Endodermal cell (in vitro differentiated cells): ENCODE measurements around the gene ZNF552. TPM values are rescaled to one million over a fixed set of nuclear protein-coding genes. Genes with fewer than 3 reads are reported as not detected.
A peak's percentile ranks its signal among the peaks of the same experiment; 100 is the strongest.
"Not testable (repeated sequence)": the region's sequence is repeated elsewhere in the genome, so short reads cannot be mapped to it uniquely, and the experiment has no call there.

Experiments used
- DNase-seq: peaks from one replicate; pipeline ENCODE4 v3.0.0-alpha.2; 2017
- H3K27ac ChIP-seq: 2 replicates; pipeline ENCODE4 v1.5.1; 2013; ENCODE audit warnings: mild to moderate bottlenecking, low read depth, low read length, moderate library complexity
- H3K27me3 ChIP-seq: 2 replicates; pipeline ENCODE4 v1.6.1; 2013; ENCODE audit warnings: mild to moderate bottlenecking, low read length, moderate library complexity; ENCODE audit not compliant: insufficient read depth, control insufficient read depth, poor library complexity, severe bottlenecking
- H3K36me3 ChIP-seq: 2 replicates; pipeline ENCODE4 v1.7.0; 2013; ENCODE audit warnings: mild to moderate bottlenecking, low read length, moderate library complexity; ENCODE audit not compliant: control insufficient read depth, insufficient read depth
- H3K4me1 ChIP-seq: one replicate; pipeline ENCODE4 v1.7.0; 2013; ENCODE audit warnings: low read length; ENCODE audit not compliant: control insufficient read depth, insufficient read depth
- H3K4me3 ChIP-seq: 2 replicates; pipeline ENCODE4 v1.5.1; 2013; ENCODE audit warnings: mild to moderate bottlenecking, low read length, moderate library complexity
- H3K9ac ChIP-seq: 2 replicates; pipeline ENCODE4 v1.6.1; 2013; ENCODE audit warnings: mild to moderate bottlenecking, low read length, moderate library complexity; ENCODE audit not compliant: poor library complexity, severe bottlenecking; ENCODE audit errors: extremely low read depth
- H3K9me3 ChIP-seq: 2 replicates; pipeline ENCODE4 v1.6.1; 2013; ENCODE audit warnings: mild to moderate bottlenecking, low read length, moderate library complexity; ENCODE audit not compliant: control insufficient read depth
- H3K27ac Mint-ChIP-seq: 2 replicates; pipeline ENCODE4 v1.8.0; 2020; ENCODE audit warnings: mixed read lengths
- H3K27me3 Mint-ChIP-seq: 2 replicates; pipeline ENCODE4 v1.8.0; 2021; ENCODE audit warnings: mild to moderate bottlenecking, mixed read lengths; ENCODE audit not compliant: insufficient read depth
- H3K36me3 Mint-ChIP-seq: 2 replicates; pipeline ENCODE4 v1.8.0; 2020; ENCODE audit warnings: low read depth, mixed read lengths
- H3K4me1 Mint-ChIP-seq: 2 replicates; pipeline ENCODE4 v1.8.0; 2020; ENCODE audit warnings: mixed read lengths
- H3K4me3 Mint-ChIP-seq: 2 replicates; pipeline ENCODE4 v1.8.0; 2020; ENCODE audit warnings: mild to moderate bottlenecking, moderate library complexity, mixed read lengths
- H3K9me3 Mint-ChIP-seq: 2 replicates; pipeline ENCODE4 v1.8.0; 2020; ENCODE audit warnings: mild to moderate bottlenecking, mixed read lengths
- WGBS, 2 experiments: methylation state at CpG; one replicate each; pipeline versions ENCODE4 v1.1.5 to v1.1.7; 2013; ENCODE audit warnings: missing lambda C conversion rate in 2 of 2, mixed read lengths in 1 of 2; ENCODE audit not compliant: insufficient coverage in 1 of 2, insufficient read length in 1 of 2; 5-methylcytosine and 5-hydroxymethylcytosine counted together
- total RNA-seq, 2 donors: library from RNA; stranded (reverse); fragmentation: NEBNext Ultra II Directional in 1 of 2; extraction: Animal tissue kit (Norgen Biotek cat#: 25700) in 1 of 2; gene quantifications; 2 replicates in 1 of 2; 3 replicates in 1 of 2; pipeline ENCODE4 v1.2.1, GENCODE V29; 2021
- TF ChIP-seq, protein P1 (sequence below): fragments of 200-600 bp; sonication (generic); conservative IDR thresholded peaks from 2 replicates; pipeline ENCODE4 v1.5.0; 2021; ENCODE audit warnings: antibody characterized with exemption, mild to moderate bottlenecking

ZNF552 gene
- total RNA-seq, 2 donors from 2014 or later, result 17.4 to 18.8 TPM

DNA sequence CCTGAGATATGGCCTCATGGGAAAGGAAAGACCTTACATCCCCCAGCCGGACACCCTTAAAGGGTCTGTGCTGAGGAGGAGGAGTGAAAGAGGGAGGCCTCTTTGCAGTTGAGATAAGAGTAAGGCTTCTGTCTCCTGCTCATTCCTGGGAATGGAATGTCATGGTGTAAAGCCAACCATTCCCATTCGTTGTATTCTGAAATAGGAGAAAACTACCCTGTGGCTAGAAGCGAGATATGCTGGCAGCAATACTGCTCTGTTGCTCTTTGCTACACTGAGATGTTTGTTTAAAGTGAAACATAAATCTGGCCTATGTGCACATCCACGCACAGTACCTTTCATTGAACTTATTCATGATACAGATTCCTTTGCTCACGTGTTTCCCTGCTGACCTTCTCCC lies 14.6 kb upstream of the ZNF552 start:
- Mint-ChIP-seq H3K27me3 (no peaks in the 10 kb centered on the region), H3K9me3 (peaks cover 5% of the 10 kb centered on the region), H3K4me3 (peak overlapping the region; percentile 86), H3K27ac (peak overlapping the region; percentile 99), H3K4me1 (peaks cover 40% of the 10 kb centered on the region), H3K36me3 (peaks cover 49% of the 10 kb centered on the region)
- Histone ChIP-seq H3K4me3 (no peak overlapping the region), H3K27ac (peak overlapping the region; percentile 46), H3K27me3 (no peaks in the 10 kb centered on the region), H3K4me1 (no peaks in the 10 kb centered on the region), H3K36me3 (peaks cover 39% of the 10 kb centered on the region), H3K9me3 (peaks cover 9% of the 10 kb centered on the region), H3K9ac (no peak overlapping the region)
- TF ChIP-seq, protein P1, sequence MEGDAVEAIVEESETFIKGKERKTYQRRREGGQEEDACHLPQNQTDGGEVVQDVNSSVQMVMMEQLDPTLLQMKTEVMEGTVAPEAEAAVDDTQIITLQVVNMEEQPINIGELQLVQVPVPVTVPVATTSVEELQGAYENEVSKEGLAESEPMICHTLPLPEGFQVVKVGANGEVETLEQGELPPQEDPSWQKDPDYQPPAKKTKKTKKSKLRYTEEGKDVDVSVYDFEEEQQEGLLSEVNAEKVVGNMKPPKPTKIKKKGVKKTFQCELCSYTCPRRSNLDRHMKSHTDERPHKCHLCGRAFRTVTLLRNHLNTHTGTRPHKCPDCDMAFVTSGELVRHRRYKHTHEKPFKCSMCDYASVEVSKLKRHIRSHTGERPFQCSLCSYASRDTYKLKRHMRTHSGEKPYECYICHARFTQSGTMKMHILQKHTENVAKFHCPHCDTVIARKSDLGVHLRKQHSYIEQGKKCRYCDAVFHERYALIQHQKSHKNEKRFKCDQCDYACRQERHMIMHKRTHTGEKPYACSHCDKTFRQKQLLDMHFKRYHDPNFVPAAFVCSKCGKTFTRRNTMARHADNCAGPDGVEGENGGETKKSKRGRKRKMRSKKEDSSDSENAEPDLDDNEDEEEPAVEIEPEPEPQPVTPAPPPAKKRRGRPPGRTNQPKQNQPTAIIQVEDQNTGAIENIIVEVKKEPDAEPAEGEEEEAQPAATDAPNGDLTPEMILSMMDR, result no peak
- DNase-seq, result no peak
- 85 to 92% methylated on average over 4 to 5 of the region's 5 CpGs for WGBS, 2 experiments

DNA sequence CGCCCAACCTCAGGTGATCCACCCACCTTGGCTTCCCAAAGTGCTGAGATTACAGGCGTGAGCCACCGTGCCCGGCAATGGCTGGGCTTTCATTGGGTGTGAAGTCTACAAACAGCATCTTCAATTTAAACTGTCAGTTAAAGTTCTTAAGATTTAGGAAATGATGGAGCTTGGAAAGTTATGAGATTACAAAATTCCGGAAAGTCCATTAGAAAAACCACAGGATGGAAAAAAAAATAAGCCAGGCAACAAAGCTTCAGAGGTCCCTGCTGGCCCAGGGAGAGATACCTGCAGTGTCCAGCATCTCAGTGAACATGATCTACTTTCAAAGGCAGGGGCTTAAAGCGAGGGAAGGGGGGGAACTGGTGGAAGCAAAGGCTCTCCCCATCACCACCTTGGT lies 10.8 kb upstream of the ZNF552 start:
- Histone ChIP-seq H3K4me3 (no peak overlapping the region), H3K9me3 (peaks cover 9% of the 10 kb centered on the region), H3K9ac (no peak overlapping the region), H3K27me3 (no peaks in the 10 kb centered on the region), H3K27ac (no peak overlapping the region), H3K36me3 (peaks cover 44% of the 10 kb centered on the region), H3K4me1 (no peaks in the 10 kb centered on the region)
- H3K4me3 Mint-ChIP-seq, result no peak overlapping the region
- 94 to 96% methylated on average over 5 of the region's 6 CpGs for WGBS, 2 experiments
- no peak for DNase-seq
- no peaks in the 10 kb centered on the region for H3K27me3 Mint-ChIP-seq
- TF ChIP-seq, protein P1, result no peak
- H3K4me1 Mint-ChIP-seq, result peaks cover 51% of the 10 kb centered on the region
- H3K36me3 Mint-ChIP-seq, result peaks cover 51% of the 10 kb centered on the region
- peaks cover 5% of the 10 kb centered on the region for H3K9me3 Mint-ChIP-seq
- no peak overlapping the region for H3K27ac Mint-ChIP-seq

DNA sequence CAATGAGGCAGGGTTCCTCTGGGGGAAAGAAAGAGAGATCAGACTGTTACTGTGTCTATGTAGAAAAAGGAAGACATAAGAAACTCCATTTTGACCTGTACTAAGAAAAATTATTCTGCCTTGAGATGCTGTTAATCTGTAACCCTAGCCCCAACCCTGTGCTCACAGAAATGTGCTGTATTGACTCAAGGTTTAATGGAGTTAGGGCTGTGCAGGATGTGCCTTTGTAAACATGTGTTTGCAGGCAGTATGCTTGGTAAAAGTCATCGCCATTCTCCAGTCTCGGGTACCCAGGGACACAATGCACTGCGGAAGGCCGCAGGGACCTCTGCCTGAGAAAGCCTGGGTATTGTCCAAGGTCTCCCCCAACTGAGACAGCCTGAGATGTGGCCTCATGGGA lies 8.9 kb upstream of the ZNF552 start:
- H3K4me3 Mint-ChIP-seq, result peak overlapping the region; percentile 39
- H3K27ac ChIP-seq, result not testable (repeated sequence)

DNA sequence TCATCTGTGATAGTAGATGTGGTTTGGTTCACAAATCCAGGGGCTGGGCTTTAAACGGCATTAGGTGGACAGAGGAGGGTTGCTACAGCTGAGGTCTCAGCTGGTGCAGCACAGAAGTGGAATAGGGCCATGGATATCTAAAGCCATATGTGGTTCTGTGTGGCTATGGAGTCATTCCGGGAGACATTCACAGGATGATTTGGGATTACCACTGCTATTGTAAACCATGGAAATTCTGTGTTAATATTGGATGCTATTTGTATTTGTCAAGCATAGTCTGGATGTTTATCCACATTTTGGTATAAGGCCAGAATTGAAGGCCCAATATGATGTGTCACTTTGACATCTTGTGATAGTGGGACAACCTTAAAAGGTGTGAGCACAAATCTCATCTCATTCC lies 8.4 kb upstream of the ZNF552 start:
- H3K9me3 ChIP-seq, H3K27me3 Mint-ChIP-seq, H3K4me3 Mint-ChIP-seq, H3K27me3 ChIP-seq, H3K9ac ChIP-seq, H3K27ac ChIP-seq, H3K9me3 Mint-ChIP-seq, H3K4me1 ChIP-seq, H3K27ac Mint-ChIP-seq, DNase-seq: not testable (repeated sequence)
- Mint-ChIP-seq H3K4me1 (peaks cover 47% of the 10 kb centered on the region), H3K36me3 (peaks cover 46% of the 10 kb centered on the region)
- Histone ChIP-seq H3K36me3 (peaks cover 43% of the 10 kb centered on the region), H3K4me3 (peak overlapping the region; percentile 69)
- WGBS, 2 experiments, result 88 to 100% methylated on average over 1 to 2 of the region's 2 CpGs

More for the DNA sequence above, 8.9 kb upstream of the ZNF552 start:
- not testable (repeated sequence) for H3K4me1 ChIP-seq, H3K9me3 ChIP-seq, H3K27me3 Mint-ChIP-seq, H3K9me3 Mint-ChIP-seq, DNase-seq, H3K27me3 ChIP-seq, H3K9ac ChIP-seq
- 85 to 100% methylated on average over 2 to 4 of the region's 4 CpGs for WGBS, 2 experiments
- Histone ChIP-seq H3K36me3 (peaks cover 44% of the 10 kb centered on the region), H3K4me3 (peak overlapping the region; percentile 69)
- Mint-ChIP-seq H3K4me1 (peaks cover 43% of the 10 kb centered on the region), H3K27ac (peak overlapping the region; percentile 84), H3K36me3 (peaks cover 46% of the 10 kb centered on the region)

DNA sequence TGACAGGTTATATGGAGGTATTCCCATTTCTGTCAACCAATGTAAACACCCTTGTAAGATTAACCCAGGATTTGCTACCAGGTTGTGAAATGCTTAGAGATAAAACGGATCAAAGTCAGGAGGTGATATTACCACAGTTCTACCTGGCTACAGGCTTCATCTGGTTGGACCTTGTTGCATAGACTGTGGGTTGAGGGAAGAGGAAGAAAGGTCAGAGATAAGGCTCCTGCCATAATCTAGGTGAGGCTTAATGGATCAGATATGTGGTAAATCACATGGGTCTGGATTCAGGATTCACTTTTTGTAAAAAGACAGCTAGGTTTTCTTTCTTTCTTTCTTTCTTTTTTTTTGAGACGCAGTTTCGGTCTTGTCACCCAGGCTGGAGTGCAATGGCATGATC lies 6.8 kb upstream of the ZNF552 start:
- not testable (repeated sequence) for H3K4me1 ChIP-seq, H3K9me3 ChIP-seq, H3K9ac ChIP-seq, DNase-seq, H3K4me3 ChIP-seq, H3K27ac Mint-ChIP-seq, H3K27me3 ChIP-seq, H3K9me3 Mint-ChIP-seq, H3K27me3 Mint-ChIP-seq, H3K27ac ChIP-seq
- Mint-ChIP-seq H3K36me3 (peaks cover 36% of the 10 kb centered on the region), H3K4me3 (peak overlapping the region; percentile 95), H3K4me1 (peaks cover 49% of the 10 kb centered on the region)
- peaks cover 33% of the 10 kb centered on the region for H3K36me3 ChIP-seq
- 94 to 97% methylated on average over 2 of the region's 3 CpGs for WGBS, 2 experiments

DNA sequence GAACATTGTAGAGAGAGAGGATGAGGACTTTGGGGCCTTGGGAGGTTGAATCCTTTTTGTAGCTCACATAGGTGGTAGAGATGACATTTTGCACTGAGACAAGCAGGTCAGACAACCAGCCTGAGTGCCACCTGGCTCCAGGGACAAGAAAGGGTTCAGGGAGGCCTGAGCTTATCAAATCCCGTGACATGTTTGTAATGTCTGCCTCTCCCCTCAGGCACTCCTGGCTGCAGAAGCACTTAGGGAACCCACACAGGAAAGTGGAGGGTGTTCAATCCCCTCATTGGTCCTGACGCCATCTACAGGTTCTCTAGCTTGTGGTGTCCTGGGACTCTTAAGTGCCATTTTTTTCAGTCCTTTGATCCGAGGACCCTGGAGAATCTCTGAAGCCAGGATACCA lies 6.4 kb upstream of the ZNF552 start:
- not testable (repeated sequence) for H3K9me3 Mint-ChIP-seq, H3K27me3 ChIP-seq, H3K27ac ChIP-seq, H3K9me3 ChIP-seq, H3K27me3 Mint-ChIP-seq, H3K4me1 ChIP-seq, DNase-seq
- Mint-ChIP-seq H3K36me3 (peaks cover 32% of the 10 kb centered on the region), H3K4me1 (peaks cover 48% of the 10 kb centered on the region), H3K4me3 (peak overlapping the region; percentile 95), H3K27ac (peak overlapping the region; percentile 97)
- Histone ChIP-seq H3K4me3 (peak overlapping the region; percentile 89), H3K36me3 (peaks cover 29% of the 10 kb centered on the region), H3K9ac (peak overlapping the region; percentile 93)
- WGBS, 2 experiments, result 75% methylated on average over 1 of the region's 3 CpGs; no CpG with 5 or more reads in 1 of the 2 experiments
